ENCODE results near the gene CRACR2B.

- no peak for TF ChIP-seq CTCF (IDR thresholded peaks at IDR 0.05)
- TF ChIP-seq POLR2A (IDR thresholded peaks at IDR 0.05), result no peak
These were observed 41.8 kb downstream of the CRACR2B start for GRCh38 chr11:869399-870126.

All from uterus (tissue), 2 donors.